ENCODE measurements around the gene NOP9.

DNA sequence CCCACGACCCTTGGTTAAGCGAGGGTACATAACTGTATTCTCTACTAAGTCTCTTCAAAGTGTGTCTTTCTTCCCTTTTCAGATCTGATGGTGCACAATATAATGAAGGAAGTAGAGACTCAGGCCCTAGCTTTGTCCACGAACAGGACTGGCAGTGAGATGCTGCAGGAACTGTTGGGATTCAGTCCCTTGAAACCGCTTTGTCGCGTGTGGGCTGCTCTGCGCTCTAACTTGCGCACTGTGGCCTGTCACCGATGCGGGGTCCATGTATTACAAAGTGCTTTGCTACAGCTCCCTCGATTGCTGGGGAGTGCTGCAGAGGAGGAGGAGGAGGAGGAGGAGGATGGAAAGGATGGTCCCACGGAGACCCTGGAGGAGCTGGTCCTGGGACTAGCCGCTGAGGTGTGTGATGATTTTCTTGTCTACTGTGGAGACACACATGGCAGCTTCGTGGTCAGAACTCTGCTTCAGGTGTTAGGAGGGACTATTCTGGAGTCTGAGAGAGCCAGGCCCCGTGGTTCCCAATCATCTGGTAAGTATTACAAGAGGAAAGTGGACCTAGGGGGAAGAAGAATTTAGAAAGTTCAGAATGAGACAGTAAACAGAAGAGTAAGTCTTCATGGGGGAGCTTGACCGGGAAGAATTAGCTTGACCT, 803 bp downstream of the NOP9 start:
- no peak for TF ChIP-seq MAFK (IDR thresholded peaks at IDR 0.05; ENCODE audit: low read length)
- TF ChIP-seq, protein P1, sequence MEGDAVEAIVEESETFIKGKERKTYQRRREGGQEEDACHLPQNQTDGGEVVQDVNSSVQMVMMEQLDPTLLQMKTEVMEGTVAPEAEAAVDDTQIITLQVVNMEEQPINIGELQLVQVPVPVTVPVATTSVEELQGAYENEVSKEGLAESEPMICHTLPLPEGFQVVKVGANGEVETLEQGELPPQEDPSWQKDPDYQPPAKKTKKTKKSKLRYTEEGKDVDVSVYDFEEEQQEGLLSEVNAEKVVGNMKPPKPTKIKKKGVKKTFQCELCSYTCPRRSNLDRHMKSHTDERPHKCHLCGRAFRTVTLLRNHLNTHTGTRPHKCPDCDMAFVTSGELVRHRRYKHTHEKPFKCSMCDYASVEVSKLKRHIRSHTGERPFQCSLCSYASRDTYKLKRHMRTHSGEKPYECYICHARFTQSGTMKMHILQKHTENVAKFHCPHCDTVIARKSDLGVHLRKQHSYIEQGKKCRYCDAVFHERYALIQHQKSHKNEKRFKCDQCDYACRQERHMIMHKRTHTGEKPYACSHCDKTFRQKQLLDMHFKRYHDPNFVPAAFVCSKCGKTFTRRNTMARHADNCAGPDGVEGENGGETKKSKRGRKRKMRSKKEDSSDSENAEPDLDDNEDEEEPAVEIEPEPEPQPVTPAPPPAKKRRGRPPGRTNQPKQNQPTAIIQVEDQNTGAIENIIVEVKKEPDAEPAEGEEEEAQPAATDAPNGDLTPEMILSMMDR (IDR thresholded peaks at IDR 0.05 in 2 of 3, conservative IDR thresholded peaks at IDR 0.05 in 1 of 3; ENCODE audit: insufficient read depth in 2 of 3, low read depth in 1 of 3, low read length in 3 of 3), result no peak
- no peak for TF ChIP-seq ZFP36 (IDR thresholded peaks at IDR 0.05; ENCODE audit: low read depth, low read length, partially characterized antibody)
- TF ChIP-seq, protein P2, sequence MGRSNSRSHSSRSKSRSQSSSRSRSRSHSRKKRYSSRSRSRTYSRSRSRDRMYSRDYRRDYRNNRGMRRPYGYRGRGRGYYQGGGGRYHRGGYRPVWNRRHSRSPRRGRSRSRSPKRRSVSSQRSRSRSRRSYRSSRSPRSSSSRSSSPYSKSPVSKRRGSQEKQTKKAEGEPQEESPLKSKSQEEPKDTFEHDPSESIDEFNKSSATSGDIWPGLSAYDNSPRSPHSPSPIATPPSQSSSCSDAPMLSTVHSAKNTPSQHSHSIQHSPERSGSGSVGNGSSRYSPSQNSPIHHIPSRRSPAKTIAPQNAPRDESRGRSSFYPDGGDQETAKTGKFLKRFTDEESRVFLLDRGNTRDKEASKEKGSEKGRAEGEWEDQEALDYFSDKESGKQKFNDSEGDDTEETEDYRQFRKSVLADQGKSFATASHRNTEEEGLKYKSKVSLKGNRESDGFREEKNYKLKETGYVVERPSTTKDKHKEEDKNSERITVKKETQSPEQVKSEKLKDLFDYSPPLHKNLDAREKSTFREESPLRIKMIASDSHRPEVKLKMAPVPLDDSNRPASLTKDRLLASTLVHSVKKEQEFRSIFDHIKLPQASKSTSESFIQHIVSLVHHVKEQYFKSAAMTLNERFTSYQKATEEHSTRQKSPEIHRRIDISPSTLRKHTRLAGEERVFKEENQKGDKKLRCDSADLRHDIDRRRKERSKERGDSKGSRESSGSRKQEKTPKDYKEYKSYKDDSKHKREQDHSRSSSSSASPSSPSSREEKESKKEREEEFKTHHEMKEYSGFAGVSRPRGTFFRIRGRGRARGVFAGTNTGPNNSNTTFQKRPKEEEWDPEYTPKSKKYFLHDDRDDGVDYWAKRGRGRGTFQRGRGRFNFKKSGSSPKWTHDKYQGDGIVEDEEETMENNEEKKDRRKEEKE (IDR thresholded peaks at IDR 0.05; ENCODE audit: borderline replicate concordance in 1 of 2, control insufficient read depth in 1 of 2, low read depth in 2 of 2, low read length in 1 of 2), result no peak
- TF ChIP-seq, protein P3, sequence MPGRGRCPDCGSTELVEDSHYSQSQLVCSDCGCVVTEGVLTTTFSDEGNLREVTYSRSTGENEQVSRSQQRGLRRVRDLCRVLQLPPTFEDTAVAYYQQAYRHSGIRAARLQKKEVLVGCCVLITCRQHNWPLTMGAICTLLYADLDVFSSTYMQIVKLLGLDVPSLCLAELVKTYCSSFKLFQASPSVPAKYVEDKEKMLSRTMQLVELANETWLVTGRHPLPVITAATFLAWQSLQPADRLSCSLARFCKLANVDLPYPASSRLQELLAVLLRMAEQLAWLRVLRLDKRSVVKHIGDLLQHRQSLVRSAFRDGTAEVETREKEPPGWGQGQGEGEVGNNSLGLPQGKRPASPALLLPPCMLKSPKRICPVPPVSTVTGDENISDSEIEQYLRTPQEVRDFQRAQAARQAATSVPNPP (IDR thresholded peaks at IDR 0.05; ENCODE audit: borderline replicate concordance, insufficient read depth, insufficient read length), result no peak
- TF ChIP-seq TAF7 (tag; IDR thresholded peaks at IDR 0.05), result no peak
- TF ChIP-seq, protein P4, sequence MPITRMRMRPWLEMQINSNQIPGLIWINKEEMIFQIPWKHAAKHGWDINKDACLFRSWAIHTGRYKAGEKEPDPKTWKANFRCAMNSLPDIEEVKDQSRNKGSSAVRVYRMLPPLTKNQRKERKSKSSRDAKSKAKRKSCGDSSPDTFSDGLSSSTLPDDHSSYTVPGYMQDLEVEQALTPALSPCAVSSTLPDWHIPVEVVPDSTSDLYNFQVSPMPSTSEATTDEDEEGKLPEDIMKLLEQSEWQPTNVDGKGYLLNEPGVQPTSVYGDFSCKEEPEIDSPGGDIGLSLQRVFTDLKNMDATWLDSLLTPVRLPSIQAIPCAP (CRISPR knock-in tag; IDR thresholded peaks at IDR 0.05; ENCODE audit: borderline replicate concordance), result no peak
